Uterus (tissue), 2 donors: ENCODE measurements around the gene WDR27.

ENCODE experiments used
- CTCF ChIP-seq, 4 experiments: fragments of 200-600 bp in 2 of 4; fragments of 450-650 bp in 2 of 4; sonication (generic) in 2 of 4; IDR thresholded peaks; one replicate each; pipeline ENCODE4 v1.5.1; 2016 to 2019; ENCODE audit warnings: antibody characterized with exemption in 4 of 4, mild to moderate bottlenecking in 2 of 4, moderate library complexity in 1 of 4
- POLR2A ChIP-seq, 2 donors: fragments of 450-650 bp; IDR thresholded peaks; one replicate each; pipeline ENCODE4 v1.6.1; 2016; ENCODE audit warnings: antibody characterized with exemption in 2 of 2, mild to moderate bottlenecking in 1 of 2, moderate library complexity in 1 of 2

- no peak for TF ChIP-seq POLR2A (IDR thresholded peaks at IDR 0.05)
- TF ChIP-seq CTCF (IDR thresholded peaks at IDR 0.05) = no peak
These were observed 206.2 kb downstream of the WDR27 start for GRCh38 chr6:169495601-169496000.
